Pancreas (tissue), 10 donors: ENCODE results near the gene ANKRD63. TPM values are rescaled to one million over a fixed set of nuclear protein-coding genes. Genes with fewer than 3 reads are reported as not detected.

Experiments
- ATAC-seq, 4 donors: fragments of 200-7000 bp; cut with Tn5 transposase; one replicate each; pipeline versions ENCODE4 v1.8.0 to v1.9.1; 2020; ENCODE audit warnings: mild to moderate bottlenecking in 4 of 4, moderate library complexity in 4 of 4
- DNase-seq, 6 donors: peaks; one replicate each; pipeline ENCODE4 v3.0.0-alpha.2; 2020
- FAIRE-seq: peaks from 2 replicates; lab custom pipeline; 2012; peaks lifted over from hg19 to GRCh38; lab: Jason Lieb, UNC
- H3K27ac ChIP-seq, 4 donors: fragments of 200-600 bp; sonication (generic); 1 replicate in 3 of 4; 2 replicates in 1 of 4; pipeline versions ENCODE4 v1.5.0 to v1.8.0; 2020
- H3K27me3 ChIP-seq, 4 donors: fragments of 200-600 bp; one replicate each; pipeline ENCODE4 v1.8.0; 2021
- H3K36me3 ChIP-seq, 3 donors: fragments of 200-600 bp; sonication (generic) in 1 of 3; one replicate each; pipeline versions ENCODE4 v1.5.0 to v1.8.0; 2020 to 2021
- H3K4me1 ChIP-seq, 3 donors: fragments of 200-600 bp; one replicate each; pipeline ENCODE4 v1.8.0; 2021
- H3K4me3 ChIP-seq, 4 donors: fragments of 200-600 bp; sonication (generic) in 2 of 4; one replicate each; pipeline versions ENCODE4 v1.5.0 to v1.8.0; 2020 to 2021
- H3K9me3 ChIP-seq, 4 donors: fragments of 200-600 bp; one replicate each; pipeline ENCODE4 v1.8.0; 2021
- CTCF ChIP-seq, 4 donors: fragments of 200-600 bp; sonication (generic) in 3 of 4; IDR thresholded peaks; one replicate each; pipeline versions ENCODE4 v1.5.0 to v1.8.0; 2021; ENCODE audit warnings: antibody characterized with exemption in 4 of 4
- WGBS, 2 donors: extraction: QIAGEN DNeasy Blood & Tissue Kit; methylation state at CpG; one replicate each; pipeline ENCODE4 v1.1.7; 2013; 5-methylcytosine and 5-hydroxymethylcytosine counted together
- intact Hi-C, 3 donors: fragments of 100-400 bp; cut with DNase I; formaldehyde crosslinking; loops; one replicate each; pipeline versions ENCODE4 v1.11.1 to v1.14.2; 2022
- polyA plus RNA-seq, 2 donors: library from polyadenylated mRNA; stranded (reverse); fragments of 200-250 nt; gene quantifications; one replicate each; pipeline ENCODE4 v1.2.3, GENCODE V29; 2013
- total RNA-seq, 6 donors: library from RNA; stranded (reverse); fragmentation: NEBNext Ultra II Directional in 4 of 6; extraction: Animal tissue kit (Norgen Biotek cat#: 25700) in 4 of 6; gene quantifications; one replicate each; pipeline versions ENCODE4 v1.2.1 to v1.2.4, GENCODE V29; 2021 to 2023
- donor health status: healthy with polysubstance abuse.
- donor health status: DM: no; HTN: no; CAD: no; lungs with moderate emphysema.
- donor health status: DM: no; HTN: no; CAD: no.
- donor health status: control.
- donor health status: control.
- donor health status: Bipolar disorder and iron deficiency.
- donor health status: DM: yes; HTN: yes; CAD: no.
- donor health status: DM: no; HTN: no; CAD: no.
- donor health status: DM: no; HTN: no; CAD: no.
- donor health status: DM: yes; HTN: yes; CAD: no.

The ANKRD63 gene
- total and polyA plus RNA-seq, 8 donors, result not detected

- ATAC-seq, result no peak
- Histone ChIP-seq H3K4me1 (no peaks in the 10 kb centered on the region), H3K27ac (no peak overlapping the region), H3K4me3 (no peak overlapping the region), H3K9me3 (no peaks in the 10 kb centered on the region), H3K27me3 (no peaks in the 10 kb centered on the region), H3K36me3 (no peaks in the 10 kb centered on the region)
- intact Hi-C loops, result no loop called here
- no peak for TF ChIP-seq CTCF (IDR thresholded peaks at IDR 0.05)
- no peak for FAIRE-seq
- DNase-seq, result peak in 2 of 6 donors; percentile 15 to 49
- 92 to 94% methylated on average over 10 of the region's 10 CpGs for WGBS, 2 donors
These were observed 42.1 kb downstream of the ANKRD63 start for GRCh38 chr15:40240619-40241221.

GRCh38 chr15:40239693-40240618, 42.9 kb downstream of the ANKRD63 start:
- no peaks in the 10 kb centered on the region for H3K4me1 ChIP-seq
- intact Hi-C loops, result no loop called here
- TF ChIP-seq CTCF (IDR thresholded peaks at IDR 0.05), result no peak
- no peaks in the 10 kb centered on the region for H3K36me3 ChIP-seq
- ATAC-seq, result peak in 2 of 4 donors; percentile 20 to 22
- H3K4me3 ChIP-seq, result no peak overlapping the region
- H3K27me3 ChIP-seq, result no peaks in the 10 kb centered on the region
- FAIRE-seq, result no peak
- 88 to 90% methylated on average over 19 of the region's 19 CpGs for WGBS, 2 donors
- H3K9me3 ChIP-seq, result no peaks in the 10 kb centered on the region
- peak in 2 of 6 donors; percentile 35 to 61 for DNase-seq
- no peak overlapping the region for H3K27ac ChIP-seq

GRCh38 chr15:40239404-40239692, 43.5 kb downstream of the ANKRD63 start:
- ATAC-seq (peak in 1 of 4 donors; percentile 8), DNase-seq (no peak), FAIRE-seq (no peak)
- peak overlapping the region in 1 of 4 donors; percentile 47 for H3K27ac ChIP-seq
- H3K4me3 ChIP-seq, result peak overlapping the region in 3 of 4 donors; percentile 9 to 45 (median 29)
- WGBS, 2 donors, result 47 to 48% methylated on average over 5 of the region's 5 CpGs
- no peak for TF ChIP-seq CTCF (IDR thresholded peaks at IDR 0.05)
- intact Hi-C loops, result no loop called here
- no peaks in the 10 kb centered on the region for H3K4me1 ChIP-seq
- H3K36me3 ChIP-seq, result no peaks in the 10 kb centered on the region
- no peaks in the 10 kb centered on the region for H3K27me3 ChIP-seq
- H3K9me3 ChIP-seq, result no peaks in the 10 kb centered on the region

GRCh38 chr15:40238532-40239403, 44.1 kb downstream of the ANKRD63 start, which contains the start of gene PAK6:
Gene PAK6 (plus strand): TSS chr15:40239063. CDS start chr15:40264786, 25,723 bp downstream.
- H3K4me1 ChIP-seq, result no peaks in the 10 kb centered on the region
- no peaks in the 10 kb centered on the region for H3K27me3 ChIP-seq
- no peaks in the 10 kb centered on the region for H3K9me3 ChIP-seq
- WGBS, 2 donors, result 5% methylated on average over 38 to 39 of the region's 39 CpGs
- no peak for FAIRE-seq
- no peaks in the 10 kb centered on the region for H3K36me3 ChIP-seq
- ATAC-seq, result peak; percentile 93 to 97 (median 94)
- peak within 1 kb of the TSS in 1 of 4 donors; percentile 47 for H3K27ac ChIP-seq
- intact Hi-C loops, result no loop called here
- peak; percentile 71 to 87 (median 84) for DNase-seq
- peak within 1 kb of the TSS in 3 of 4 donors; percentile 9 to 45 (median 29) for H3K4me3 ChIP-seq
- TF ChIP-seq CTCF (IDR thresholded peaks at IDR 0.05), result no peak
